ENCODE results near the gene OR52N5. TPM values are rescaled to one million over a fixed set of nuclear protein-coding genes. Genes with fewer than 3 reads are reported as not detected.

The OR52N5 gene
- total RNA-seq, 1 donor from 2014 or later, result not detected

GRCh38 chr11:5809905-5810795, 27.0 kb upstream of the OR52N5 start:
- Mint-ChIP-seq H3K4me1 (ENCODE audit: low read depth, unreplicated experiment) (no peaks in the 10 kb centered on the region), H3K9me3 (ENCODE audit: unreplicated experiment) (no peaks in the 10 kb centered on the region), H3K27ac (ENCODE audit: unreplicated experiment) (no peak overlapping the region), H3K27me3 (ENCODE audit: unreplicated experiment) (no peaks in the 10 kb centered on the region), H3K4me3 (ENCODE audit: unreplicated experiment) (no peak overlapping the region), H3K36me3 (ENCODE audit: unreplicated experiment) (no peaks in the 10 kb centered on the region)
- no peak for DNase-seq
- no peak for TF ChIP-seq CTCF (IDR thresholded peaks at IDR 0.05; ENCODE audit: partially characterized antibody, unreplicated experiment)

GRCh38 chr11:5809122-5809519, 26.0 kb upstream of the OR52N5 start:
- H3K27ac Mint-ChIP-seq (ENCODE audit: unreplicated experiment), result peak overlapping the region; percentile 35
- H3K4me1 Mint-ChIP-seq (ENCODE audit: low read depth, unreplicated experiment), result no peaks in the 10 kb centered on the region
- no peaks in the 10 kb centered on the region for H3K36me3 Mint-ChIP-seq (ENCODE audit: unreplicated experiment)
- no peaks in the 10 kb centered on the region for H3K27me3 Mint-ChIP-seq (ENCODE audit: unreplicated experiment)
- no peaks in the 10 kb centered on the region for H3K9me3 Mint-ChIP-seq (ENCODE audit: unreplicated experiment)
- no peak for TF ChIP-seq CTCF (IDR thresholded peaks at IDR 0.05; ENCODE audit: partially characterized antibody, unreplicated experiment)
- no peak for DNase-seq
- peak overlapping the region; percentile 76 for H3K4me3 Mint-ChIP-seq (ENCODE audit: unreplicated experiment)

GRCh38 chr11:5808500-5809121, 25.5 kb upstream of the OR52N5 start, which contains the start of gene OR52N2:
Gene OR52N2, plus strand, starts transcription at chr11:5808924. Its CDS starts 11,412 bp downstream, at chr11:5820336.
- peak within 1 kb of the TSS; percentile 35 for H3K27ac Mint-ChIP-seq (ENCODE audit: unreplicated experiment)
- DNase-seq, result peak; percentile 71
- H3K27me3 Mint-ChIP-seq (ENCODE audit: unreplicated experiment), result no peaks in the 10 kb centered on the region
- no peaks in the 10 kb centered on the region for H3K36me3 Mint-ChIP-seq (ENCODE audit: unreplicated experiment)
- H3K4me3 Mint-ChIP-seq (ENCODE audit: unreplicated experiment), result peak within 1 kb of the TSS; percentile 76
- H3K9me3 Mint-ChIP-seq (ENCODE audit: unreplicated experiment), result no peaks in the 10 kb centered on the region
- H3K4me1 Mint-ChIP-seq (ENCODE audit: low read depth, unreplicated experiment), result no peaks in the 10 kb centered on the region
- TF ChIP-seq CTCF (IDR thresholded peaks at IDR 0.05; ENCODE audit: partially characterized antibody, unreplicated experiment), result peak; percentile 68

GRCh38 chr11:5807580-5807979, 24.4 kb upstream of the OR52N5 start:
- no peak for TF ChIP-seq CTCF (IDR thresholded peaks at IDR 0.05; ENCODE audit: partially characterized antibody, unreplicated experiment)
- Mint-ChIP-seq H3K9me3 (ENCODE audit: unreplicated experiment) (peaks cover 2% of the 10 kb centered on the region), H3K36me3 (ENCODE audit: unreplicated experiment) (peaks cover 6% of the 10 kb centered on the region), H3K27me3 (ENCODE audit: unreplicated experiment) (no peaks in the 10 kb centered on the region), H3K27ac (ENCODE audit: unreplicated experiment) (no peak overlapping the region), H3K4me1 (ENCODE audit: low read depth, unreplicated experiment) (no peaks in the 10 kb centered on the region), H3K4me3 (ENCODE audit: unreplicated experiment) (no peak overlapping the region)
- DNase-seq, result no peak

GRCh38 chr11:5803982-5804381, 20.8 kb upstream of the OR52N5 start:
- H3K27me3 Mint-ChIP-seq (ENCODE audit: unreplicated experiment), result no peaks in the 10 kb centered on the region
- peaks cover 6% of the 10 kb centered on the region for H3K36me3 Mint-ChIP-seq (ENCODE audit: unreplicated experiment)
- H3K4me1 Mint-ChIP-seq (ENCODE audit: low read depth, unreplicated experiment), result no peaks in the 10 kb centered on the region
- peaks cover 2% of the 10 kb centered on the region for H3K9me3 Mint-ChIP-seq (ENCODE audit: unreplicated experiment)
- no peak overlapping the region for H3K4me3 Mint-ChIP-seq (ENCODE audit: unreplicated experiment)
- no peak for DNase-seq
- TF ChIP-seq CTCF (IDR thresholded peaks at IDR 0.05; ENCODE audit: partially characterized antibody, unreplicated experiment), result no peak
- no peak overlapping the region for H3K27ac Mint-ChIP-seq (ENCODE audit: unreplicated experiment)

Data from glutamatergic neuron (in vitro differentiated cells).